Stimulated activated CD8-positive, alpha-beta memory T cell treated with anti-CD3 and anti-CD28 coated beads, Interleukin-7, amount 100 ng/mL, for 48 hours (primary cell): ENCODE results near the gene LCE1F.

Experiments used
- DNase-seq, 2 donors: peaks; one replicate each; pipeline ENCODE4 v3.0.0-alpha.2; 2020; ENCODE audit warnings: low read depth in 1 of 2; ENCODE audit errors: extremely low read depth in 1 of 2

LCE1F gene

GRCh38 chr1:152770411-152770810, 4.5 kb upstream of the LCE1F start:
- DNase-seq = no peak

- DNase-seq = no peak
Observed at GRCh38 chr1:152776361-152776760, 1.4 kb downstream of the LCE1F start.

GRCh38 chr1:152777510-152778137, 2.7 kb downstream of the LCE1F start:
- no peak for DNase-seq

- no peak for DNase-seq
Observed at GRCh38 chr1:152783095-152783494, 8.2 kb downstream of the LCE1F start.

GRCh38 chr1:152786077-152786476, 11.1 kb downstream of the LCE1F start, which contains the start of gene LCE1E:
Gene LCE1E, plus strand, starts transcription at chr1:152786257. Its CDS starts 1,043 bp downstream, at chr1:152787300.
- DNase-seq = no peak

- DNase-seq = no peak
Observed at GRCh38 chr1:152795686-152796085, 20.7 kb downstream of the LCE1F start.

- no peak for DNase-seq
Observed at GRCh38 chr1:152796421-152796820, 21.5 kb downstream of the LCE1F start, which contains the start of gene LCE1D. Gene LCE1D, plus strand, starts transcription at chr1:152796721. Its CDS starts 1,074 bp downstream, at chr1:152797795.

- no peak for DNase-seq
Observed at GRCh38 chr1:152801333-152801732, 26.4 kb downstream of the LCE1F start.

GRCh38 chr1:152806576-152806975, 31.6 kb downstream of the LCE1F start, which contains the start of gene LCE1C:
Gene LCE1C, minus strand, starts transcription at chr1:152806651. Its CDS starts 1,173 bp downstream, at chr1:152805478.
- DNase-seq = no peak

- DNase-seq = no peak
Observed at GRCh38 chr1:152811050-152811449, 36.1 kb downstream of the LCE1F start.

- no peak for DNase-seq
Observed at GRCh38 chr1:152811671-152812070, 36.7 kb downstream of the LCE1F start, which contains the start of gene LCE1B. Gene LCE1B, plus strand, starts transcription at chr1:152811971. Its CDS starts 476 bp downstream, at chr1:152812447.

GRCh38 chr1:152817309-152817708, 42.4 kb downstream of the LCE1F start:
- no peak for DNase-seq

GRCh38 chr1:152823294-152823693, 48.4 kb downstream of the LCE1F start:
- DNase-seq = no peak

- DNase-seq = no peak
Observed at GRCh38 chr1:152824964-152825363, 50.0 kb downstream of the LCE1F start.
